Lower leg skin (tissue), 3 donors: ENCODE measurements around the gene ITGA11.

Experiments
- CTCF ChIP-seq, 3 donors: fragments of 450-650 bp; IDR thresholded peaks; one replicate each; pipeline ENCODE4 v1.5.1; 2016; ENCODE audit warnings: antibody characterized with exemption in 3 of 3, mild to moderate bottlenecking in 3 of 3, moderate library complexity in 2 of 3
- POLR2A ChIP-seq, 2 donors: fragments of 450-650 bp; IDR thresholded peaks; one replicate each; pipeline ENCODE4 v1.6.1; 2016 to 2017; ENCODE audit warnings: antibody characterized with exemption in 2 of 2, mild to moderate bottlenecking in 1 of 2, moderate library complexity in 1 of 2

GRCh38 chr15:68396068-68396467 is 35.9 kb downstream of the ITGA11 start:
- no peak for TF ChIP-seq CTCF (IDR thresholded peaks at IDR 0.05)
- no peak for TF ChIP-seq POLR2A (IDR thresholded peaks at IDR 0.05)
